K562 (cell line): ENCODE data around the gene EYA3. TPM values are rescaled to one million over a fixed set of nuclear protein-coding genes. Genes with fewer than 3 reads are reported as not detected.

ENCODE experiments used
- ATAC-seq: fragments of 200-7000 bp; cut with Tn5 transposase; 3 replicates; pipeline ENCODE4 v1.9.1; 2020; ENCODE audit warnings: moderate library complexity
- BruUV-seq: library from RNA; stranded (reverse); fragments of 400-500 nt; replicated peaks from 2 replicates; lab custom pipeline; 2021; lab: Mats Ljungman, UMichigan
- CTCF ChIA-PET: fragments of 300-600 bp; formaldehyde crosslinking; extraction: SDS; loops from one replicate; lab custom pipeline; 2021; ENCODE audit warnings: low intra/inter-chr PET ratio; lab: Yijun Ruan, JAX
- POLR2A ChIA-PET: fragments of 300-600, 350-650 bp; sonication (Branson Sonifier 250); formaldehyde crosslinking; extraction: SDS; loops from one replicate; lab custom pipeline; 2021; ENCODE audit warnings: antibody characterized with exemption, inconsistent platforms; lab: Yijun Ruan, JAX
- DNase-seq, 4 experiments: peaks; one replicate each; pipeline versions ENCODE4 v3.0.0 to v3.0.0-alpha.2; 2011 to 2018; ENCODE audit warnings: low spot score in 3 of 4, mixed read lengths in 3 of 4; ENCODE audit errors: extremely low read depth in 1 of 4
- FAIRE-seq: peaks from 2 replicates; lab custom pipeline; 2011; peaks lifted over from hg19 to GRCh38; lab: Jason Lieb, UNC
- H2AFZ ChIP-seq: 2 replicates; pipeline ENCODE4 v1.6.0; 2011; ENCODE audit warnings: low read depth, low read length, control low read depth, inconsistent platforms
- H3K27ac ChIP-seq: fragments of 200-600 bp; 3 replicates; pipeline ENCODE4 v1.8.0; 2011; ENCODE audit warnings: low read depth, mild to moderate bottlenecking, control low read depth, inconsistent platforms, low read length, moderate library complexity, mixed read lengths; ENCODE audit errors: extremely low read depth
- H3K27me3 ChIP-seq, 2 experiments: fragments of 300-600 bp in 1 of 2; 2 replicates in 1 of 2; 3 replicates in 1 of 2; pipeline versions ENCODE4 v1.6.0 to v1.8.0; 2011; ENCODE audit warnings: inconsistent platforms in 2 of 2, low read length in 2 of 2, mild to moderate bottlenecking in 1 of 2, mixed read lengths in 1 of 2, moderate library complexity in 1 of 2; ENCODE audit not compliant: control insufficient read depth in 2 of 2, insufficient read depth in 2 of 2
- H3K36me3 ChIP-seq: fragments of 300-600 bp; 3 replicates; pipeline ENCODE4 v1.8.0; 2011; ENCODE audit warnings: mild to moderate bottlenecking, low read length, inconsistent platforms; ENCODE audit not compliant: control insufficient read depth, insufficient read depth
- H3K4me1 ChIP-seq, 2 experiments: fragments of 200-600 bp in 1 of 2; replicated peaks in 1 of 2; 2 replicates in 1 of 2; 3 replicates in 1 of 2; pipeline versions ENCODE4 v1.5.1 to v1.8.0; 2011; ENCODE audit warnings: inconsistent platforms in 2 of 2, low read length in 2 of 2, mild to moderate bottlenecking in 1 of 2, mixed read lengths in 1 of 2, moderate library complexity in 1 of 2; ENCODE audit not compliant: control insufficient read depth in 2 of 2, insufficient read depth in 2 of 2
- H3K4me2 ChIP-seq: 2 replicates; pipeline ENCODE4 v1.6.1; 2011; ENCODE audit warnings: low read length, control low read depth, inconsistent platforms, mixed read lengths; ENCODE audit not compliant: insufficient read depth
- H3K4me3 ChIP-seq: fragments of 200-600 bp; sonication (generic), shearing (Covaris generic); 2 replicates; pipeline ENCODE4 v1.5.1; 2016; ENCODE audit warnings: control low read depth, inconsistent platforms
- H3K79me2 ChIP-seq: fragments of 200-600 bp; 3 replicates; pipeline ENCODE4 v1.8.0; 2011; ENCODE audit warnings: low read length, inconsistent platforms; ENCODE audit not compliant: control insufficient read depth, insufficient read depth
- H3K9ac ChIP-seq, 2 experiments: 2 replicates each; pipeline versions ENCODE4 v1.6.0 to v1.6.1; 2011; ENCODE audit warnings: low read depth in 2 of 2, low read length in 2 of 2, control low read depth in 1 of 2, inconsistent platforms in 1 of 2, mild to moderate bottlenecking in 1 of 2, mixed read lengths in 1 of 2; ENCODE audit not compliant: insufficient read depth in 1 of 2
- H3K9me1 ChIP-seq: one replicate; pipeline ENCODE4 v1.6.0; 2011; ENCODE audit warnings: inconsistent platforms, mild to moderate bottlenecking, low read length, moderate library complexity; ENCODE audit not compliant: control insufficient read depth, insufficient read depth
- H3K9me3 ChIP-seq: replicated peaks from 2 replicates; pipeline ENCODE4 v1.5.1; 2011; ENCODE audit warnings: low read depth, low read length, inconsistent platforms; ENCODE audit not compliant: control insufficient read depth, insufficient read depth
- H4K20me1 ChIP-seq: replicated peaks from 2 replicates; pipeline ENCODE4 v1.6.1; 2011; ENCODE audit warnings: low read length, inconsistent platforms, mixed read lengths; ENCODE audit not compliant: control insufficient read depth, insufficient read depth
- CAMTA2 ChIP-seq: fragments of 250-450 bp; sonication (Bioruptor Pico); conservative IDR thresholded peaks from 2 replicates; pipeline ENCODE4 v1.5.1; 2022
- FOXP1 ChIP-seq: sonication (generic); formaldehyde crosslinking; IDR thresholded peaks from 2 replicates; pipeline ENCODE4 v1.8.0; 2022; ENCODE audit warnings: mild to moderate bottlenecking, missing genetic modification reagents
- GATA2 ChIP-seq: sonication (generic); formaldehyde crosslinking; IDR thresholded peaks from 2 replicates; pipeline ENCODE4 v1.4.0; 2020; ENCODE audit warnings: mild to moderate bottlenecking, missing genetic modification reagents
- HDGF ChIP-seq: fragments of 450-650 bp; IDR thresholded peaks from 2 replicates; pipeline ENCODE4 v1.6.1; 2016
- IFI16 ChIP-seq: fragments of 250-450 bp; sonication (Bioruptor Pico); IDR thresholded peaks from 2 replicates; pipeline ENCODE4 v2.1.2; 2022; ENCODE audit warnings: mild to moderate bottlenecking, inconsistent platforms
- PHB ChIP-seq: fragments of 250-450 bp; sonication (Bioruptor Pico); IDR thresholded peaks from 2 replicates; pipeline ENCODE4 v1.5.0; 2021
- TARDBP ChIP-seq: fragments of 450-650 bp; IDR thresholded peaks from 2 replicates; pipeline ENCODE4 v1.6.1; 2016
- WGBS: fragments of 100-300 bp; shearing (Covaris generic); methylation state at CpG from one replicate; pipeline ENCODE4 v1.1.6; 2016; ENCODE audit warnings: low coverage, mixed read lengths; ENCODE audit not compliant: insufficient coverage; ENCODE audit errors: missing lambda C conversion rate; 5-methylcytosine and 5-hydroxymethylcytosine counted together
- in situ Hi-C: fragments of 300-500 bp; cut with MboI; formaldehyde crosslinking; loops from 4 replicates; pipeline ENCODE4 v1.15.0; 2018; ENCODE audit warnings: inconsistent platforms, mixed read lengths
- intact Hi-C: fragments of 100-400 bp; cut with micrococcal nuclease; formaldehyde crosslinking; loops from 2 replicates; pipeline ENCODE4 v1.14.2; 2022
- polyA plus RNA-seq, 8 experiments: library from polyadenylated mRNA; depleted of rRNA in 4 of 8; stranded (reverse) in 5 of 8; unstranded in 3 of 8; fragments of >200 nt; fragmentation: Nextera tagmentation in 2 of 8; fragmentation: Illumina TruSeq in 1 of 8; extraction: Ambion mirVana in 2 of 8; extraction: Trizol in 1 of 8; gene quantifications; 2 replicates each; pipeline versions ENCODE4 v1.2.1 to v1.2.3, GENCODE V29; 2011 to 2014; ENCODE audit warnings: inconsistent platforms in 1 of 8, missing spikeins in 1 of 8
- total RNA-seq, 7 experiments: library from RNA; depleted of rRNA in 6 of 7; stranded (reverse); fragments of >200 nt in 6 of 7; fragmentation: Illumina TruSeq in 2 of 7; extraction: Trizol in 2 of 7; gene quantifications; 2 replicates each; pipeline versions ENCODE4 v1.2.1 to v1.2.3, GENCODE V29; 2011 to 2021; ENCODE audit warnings: low replicate concordance in 1 of 7
- TF ChIP-seq, protein P1 (sequence below): fragments of 450-650 bp; formaldehyde crosslinking; conservative IDR thresholded peaks from 2 replicates; pipeline ENCODE4 v1.4.0; 2022; ENCODE audit warnings: mild to moderate bottlenecking, missing genetic modification characterization
- TF ChIP-seq, protein P2 (sequence below): fragments of 200-800 bp; sonication (Bioruptor generic); IDR thresholded peaks from 2 replicates; pipeline ENCODE4 v1.6.1; 2016; ENCODE audit warnings: missing genetic modification characterization, missing compliant biosample characterization
- TF ChIP-seq, protein P3 (sequence below): IDR thresholded peaks from 2 replicates; pipeline ENCODE4 v1.6.1; 2012; ENCODE audit warnings: low read depth, low read length, improper control_type of control experiment, borderline replicate concordance
- TF ChIP-seq, protein P4 (sequence below), 2 experiments: fragments of 200-800 bp in 1 of 2; sonication (Bioruptor generic) in 1 of 2; sonication (generic) in 1 of 2; formaldehyde crosslinking in 1 of 2; IDR thresholded peaks in 1 of 2; conservative IDR thresholded peaks in 1 of 2; 2 replicates each; pipeline versions ENCODE4 v1.5.0 to v1.6.1; 2016 to 2020; ENCODE audit warnings: missing compliant biosample characterization in 1 of 2, missing genetic modification characterization in 1 of 2, missing genetic modification reagents in 1 of 2

The EYA3 gene
- total and polyA plus RNA-seq, 9 of the 15 experiments (the other 6 are each of a cell fraction or from before 2014, with no cell fraction given) = 21.7 to 64.0 (median 43.6) TPM

DNA sequence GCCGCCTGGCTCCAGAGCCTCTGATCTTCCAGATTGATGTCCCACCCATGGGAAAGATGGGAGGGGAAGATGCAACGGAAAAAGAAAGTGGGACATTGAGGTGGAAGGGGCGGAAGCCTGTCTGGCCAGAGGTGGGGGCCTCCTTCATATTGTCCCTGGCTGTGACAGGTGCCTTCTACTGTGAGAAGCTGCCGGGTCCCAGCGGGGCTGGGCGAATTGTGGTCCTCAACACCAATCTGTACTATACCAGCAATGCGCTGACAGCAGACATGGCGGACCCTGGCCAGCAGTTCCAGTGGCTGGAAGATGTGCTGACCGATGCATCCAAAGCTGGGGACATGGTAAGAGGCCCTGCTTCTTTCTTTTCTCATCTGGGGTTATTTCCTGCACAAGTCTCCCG lies 134.2 kb downstream of the EYA3 start:
- H3K36me3 ChIP-seq = no peaks in the 10 kb centered on the region
- H3K27ac ChIP-seq = no peak overlapping the region
- ATAC-seq (no peak), DNase-seq (no peak), FAIRE-seq (no peak)
- WGBS = 39% methylated on average over 10 of the region's 10 CpGs
- in situ Hi-C loops = no loop called here
- no peak overlapping the region for H2AFZ ChIP-seq
- no peak overlapping the region for H3K4me2 ChIP-seq
- no peaks in the 10 kb centered on the region for H3K79me2 ChIP-seq
- TF ChIP-seq IFI16 (CRISPR knock-in tag) (no peak), FOXP1 (CRISPR knock-in tag) (no peak), TARDBP (no peak), GATA2 (CRISPR knock-in tag) (no peak), CAMTA2 (CRISPR knock-in tag) (no peak), HDGF (no peak), PHB (CRISPR knock-in tag) (no peak)
- TF ChIP-seq, protein P1, sequence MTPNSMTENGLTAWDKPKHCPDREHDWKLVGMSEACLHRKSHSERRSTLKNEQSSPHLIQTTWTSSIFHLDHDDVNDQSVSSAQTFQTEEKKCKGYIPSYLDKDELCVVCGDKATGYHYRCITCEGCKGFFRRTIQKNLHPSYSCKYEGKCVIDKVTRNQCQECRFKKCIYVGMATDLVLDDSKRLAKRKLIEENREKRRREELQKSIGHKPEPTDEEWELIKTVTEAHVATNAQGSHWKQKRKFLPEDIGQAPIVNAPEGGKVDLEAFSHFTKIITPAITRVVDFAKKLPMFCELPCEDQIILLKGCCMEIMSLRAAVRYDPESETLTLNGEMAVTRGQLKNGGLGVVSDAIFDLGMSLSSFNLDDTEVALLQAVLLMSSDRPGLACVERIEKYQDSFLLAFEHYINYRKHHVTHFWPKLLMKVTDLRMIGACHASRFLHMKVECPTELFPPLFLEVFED (CRISPR knock-in tag) = no peak
- TF ChIP-seq, protein P2, sequence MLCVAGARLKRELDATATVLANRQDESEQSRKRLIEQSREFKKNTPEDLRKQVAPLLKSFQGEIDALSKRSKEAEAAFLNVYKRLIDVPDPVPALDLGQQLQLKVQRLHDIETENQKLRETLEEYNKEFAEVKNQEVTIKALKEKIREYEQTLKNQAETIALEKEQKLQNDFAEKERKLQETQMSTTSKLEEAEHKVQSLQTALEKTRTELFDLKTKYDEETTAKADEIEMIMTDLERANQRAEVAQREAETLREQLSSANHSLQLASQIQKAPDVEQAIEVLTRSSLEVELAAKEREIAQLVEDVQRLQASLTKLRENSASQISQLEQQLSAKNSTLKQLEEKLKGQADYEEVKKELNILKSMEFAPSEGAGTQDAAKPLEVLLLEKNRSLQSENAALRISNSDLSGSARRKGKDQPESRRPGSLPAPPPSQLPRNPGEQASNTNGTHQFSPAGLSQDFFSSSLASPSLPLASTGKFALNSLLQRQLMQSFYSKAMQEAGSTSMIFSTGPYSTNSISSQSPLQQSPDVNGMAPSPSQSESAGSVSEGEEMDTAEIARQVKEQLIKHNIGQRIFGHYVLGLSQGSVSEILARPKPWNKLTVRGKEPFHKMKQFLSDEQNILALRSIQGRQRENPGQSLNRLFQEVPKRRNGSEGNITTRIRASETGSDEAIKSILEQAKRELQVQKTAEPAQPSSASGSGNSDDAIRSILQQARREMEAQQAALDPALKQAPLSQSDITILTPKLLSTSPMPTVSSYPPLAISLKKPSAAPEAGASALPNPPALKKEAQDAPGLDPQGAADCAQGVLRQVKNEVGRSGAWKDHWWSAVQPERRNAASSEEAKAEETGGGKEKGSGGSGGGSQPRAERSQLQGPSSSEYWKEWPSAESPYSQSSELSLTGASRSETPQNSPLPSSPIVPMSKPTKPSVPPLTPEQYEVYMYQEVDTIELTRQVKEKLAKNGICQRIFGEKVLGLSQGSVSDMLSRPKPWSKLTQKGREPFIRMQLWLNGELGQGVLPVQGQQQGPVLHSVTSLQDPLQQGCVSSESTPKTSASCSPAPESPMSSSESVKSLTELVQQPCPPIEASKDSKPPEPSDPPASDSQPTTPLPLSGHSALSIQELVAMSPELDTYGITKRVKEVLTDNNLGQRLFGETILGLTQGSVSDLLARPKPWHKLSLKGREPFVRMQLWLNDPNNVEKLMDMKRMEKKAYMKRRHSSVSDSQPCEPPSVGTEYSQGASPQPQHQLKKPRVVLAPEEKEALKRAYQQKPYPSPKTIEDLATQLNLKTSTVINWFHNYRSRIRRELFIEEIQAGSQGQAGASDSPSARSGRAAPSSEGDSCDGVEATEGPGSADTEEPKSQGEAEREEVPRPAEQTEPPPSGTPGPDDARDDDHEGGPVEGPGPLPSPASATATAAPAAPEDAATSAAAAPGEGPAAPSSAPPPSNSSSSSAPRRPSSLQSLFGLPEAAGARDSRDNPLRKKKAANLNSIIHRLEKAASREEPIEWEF (CRISPR knock-in tag) = no peak
- TF ChIP-seq, protein P3, sequence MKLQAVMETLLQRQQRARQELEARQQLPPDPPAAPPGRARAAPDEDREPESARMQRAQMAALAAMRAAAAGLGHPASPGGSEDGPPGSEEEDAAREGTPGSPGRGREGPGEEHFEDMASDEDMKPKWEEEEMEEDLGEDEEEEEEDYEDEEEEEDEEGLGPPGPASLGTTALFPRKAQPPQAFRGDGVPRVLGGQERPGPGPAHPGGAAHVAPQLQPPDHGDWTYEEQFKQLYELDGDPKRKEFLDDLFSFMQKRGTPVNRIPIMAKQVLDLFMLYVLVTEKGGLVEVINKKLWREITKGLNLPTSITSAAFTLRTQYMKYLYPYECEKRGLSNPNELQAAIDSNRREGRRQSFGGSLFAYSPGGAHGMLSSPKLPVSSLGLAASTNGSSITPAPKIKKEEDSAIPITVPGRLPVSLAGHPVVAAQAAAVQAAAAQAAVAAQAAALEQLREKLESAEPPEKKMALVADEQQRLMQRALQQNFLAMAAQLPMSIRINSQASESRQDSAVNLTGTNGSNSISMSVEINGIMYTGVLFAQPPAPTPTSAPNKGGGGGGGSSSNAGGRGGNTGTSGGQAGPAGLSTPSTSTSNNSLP = no peak
- TF ChIP-seq, protein P4, sequence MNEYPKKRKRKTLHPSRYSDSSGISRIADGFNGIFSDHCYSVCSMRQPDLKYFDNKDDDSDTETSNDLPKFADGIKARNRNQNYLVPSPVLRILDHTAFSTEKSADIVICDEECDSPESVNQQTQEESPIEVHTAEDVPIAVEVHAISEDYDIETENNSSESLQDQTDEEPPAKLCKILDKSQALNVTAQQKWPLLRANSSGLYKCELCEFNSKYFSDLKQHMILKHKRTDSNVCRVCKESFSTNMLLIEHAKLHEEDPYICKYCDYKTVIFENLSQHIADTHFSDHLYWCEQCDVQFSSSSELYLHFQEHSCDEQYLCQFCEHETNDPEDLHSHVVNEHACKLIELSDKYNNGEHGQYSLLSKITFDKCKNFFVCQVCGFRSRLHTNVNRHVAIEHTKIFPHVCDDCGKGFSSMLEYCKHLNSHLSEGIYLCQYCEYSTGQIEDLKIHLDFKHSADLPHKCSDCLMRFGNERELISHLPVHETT (CRISPR knock-in tag; conservative IDR thresholded peaks at IDR 0.05 in 1 of 2, IDR thresholded peaks at IDR 0.05 in 1 of 2) = no peak
- peaks cover 12 to 13% of the 10 kb centered on the region in 2 experiments for H3K4me1 ChIP-seq
- POLR2A ChIA-PET = interaction anchor here (1.3 to 1.5 kb wide), 3 partner anchors 10 to 20 kb away, joined by 3 to 6 read pairs (median 3); no protein-coding TSS in a partner anchor
- CTCF ChIA-PET = no interaction called here
- H3K9me1 ChIP-seq = no peaks in the 10 kb centered on the region
- H3K27me3 ChIP-seq = peaks cover 2 to 13% of the 10 kb centered on the region in 2 experiments; a peak in 2 of 5 replicates
- no peaks in the 10 kb centered on the region; the same call in 1 of the 2 replicates for H4K20me1 ChIP-seq
- no peak overlapping the region for H3K9ac ChIP-seq
- no TSS peak for BruUV-seq
- intact Hi-C loops = no loop called here
- H3K9me3 ChIP-seq = no peaks in the 10 kb centered on the region
- no peak overlapping the region for H3K4me3 ChIP-seq
